Renal pelvis (tissue), 4 donors: Measurements from ENCODE around the gene LRP1. TPM values are rescaled to one million over a fixed set of nuclear protein-coding genes. Genes with fewer than 3 reads are reported as not detected.
A peak's percentile ranks its signal among the peaks of the same experiment; 100 is the strongest.

Experiments
- DNase-seq: peaks from one replicate; pipeline ENCODE4 v3.0.0-alpha.2; 2013
- polyA plus RNA-seq, 3 donors: library from polyadenylated mRNA; unstranded; fragments of 120-200 nt; gene quantifications; one replicate each; pipeline ENCODE4 v1.2.1, GENCODE V29; 2013; ENCODE audit not compliant: insufficient read length in 3 of 3

LRP1 gene
- polyA plus RNA-seq, 3 donors: 70.4 to 103 (median 83.3) TPM

DNA sequence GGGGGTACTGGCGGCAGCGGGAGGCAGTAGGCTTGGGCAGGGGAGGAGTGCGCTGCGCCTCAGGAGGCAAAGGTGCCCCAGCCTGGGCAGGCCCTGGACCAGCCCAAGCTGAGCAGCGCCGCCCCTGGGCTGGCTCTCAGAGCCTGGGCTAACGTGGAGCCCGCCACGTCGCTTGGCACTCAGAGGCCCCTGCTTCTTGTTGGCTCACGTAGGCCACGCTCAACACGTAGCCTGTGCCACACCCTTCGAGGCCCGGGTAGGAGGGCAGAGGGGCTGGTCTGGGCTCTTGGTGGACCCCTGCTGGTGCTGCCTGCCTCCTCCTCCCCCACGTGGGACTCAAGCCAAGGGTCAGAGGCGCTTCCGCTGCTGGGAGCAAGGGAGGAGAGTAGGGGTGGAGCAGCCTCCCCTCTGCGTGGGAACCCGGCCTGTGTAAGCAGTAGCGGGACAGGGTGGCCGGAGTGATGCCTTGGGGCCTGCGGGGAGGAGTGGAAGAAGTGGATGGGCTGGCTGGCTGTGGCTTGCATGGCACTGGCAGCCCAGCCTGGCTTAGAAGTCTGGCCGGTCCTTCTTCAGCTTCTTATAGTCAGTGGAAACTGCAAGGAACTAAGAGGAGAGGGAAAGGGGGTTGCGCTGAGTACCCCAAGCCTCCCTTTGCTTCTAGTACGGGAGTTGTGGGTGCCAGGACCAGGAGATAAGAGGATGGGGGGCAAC, 106.9 kb downstream of the LRP1 start:
- no peak for DNase-seq

DNA sequence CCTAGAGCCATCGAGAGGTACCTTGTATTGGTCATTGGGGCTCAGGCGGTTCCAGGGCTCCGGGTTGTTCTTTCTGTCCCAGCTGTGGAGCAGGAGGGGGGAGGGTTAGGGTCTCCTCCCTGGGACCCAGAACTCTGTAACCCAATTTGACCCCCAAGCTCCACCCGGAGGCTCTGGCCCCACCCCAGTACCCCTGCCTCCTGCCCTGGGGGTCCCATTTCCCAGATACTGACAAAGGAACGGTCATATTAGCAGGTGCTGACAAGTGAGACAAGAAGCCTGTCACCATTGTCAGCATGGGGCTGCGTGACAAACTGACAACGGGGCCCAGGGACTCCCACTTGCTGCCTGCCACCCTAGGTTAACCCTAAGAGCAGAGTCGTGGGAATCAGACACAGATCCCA, 107.4 kb downstream of the LRP1 start:
- DNase-seq: no peak

DNA sequence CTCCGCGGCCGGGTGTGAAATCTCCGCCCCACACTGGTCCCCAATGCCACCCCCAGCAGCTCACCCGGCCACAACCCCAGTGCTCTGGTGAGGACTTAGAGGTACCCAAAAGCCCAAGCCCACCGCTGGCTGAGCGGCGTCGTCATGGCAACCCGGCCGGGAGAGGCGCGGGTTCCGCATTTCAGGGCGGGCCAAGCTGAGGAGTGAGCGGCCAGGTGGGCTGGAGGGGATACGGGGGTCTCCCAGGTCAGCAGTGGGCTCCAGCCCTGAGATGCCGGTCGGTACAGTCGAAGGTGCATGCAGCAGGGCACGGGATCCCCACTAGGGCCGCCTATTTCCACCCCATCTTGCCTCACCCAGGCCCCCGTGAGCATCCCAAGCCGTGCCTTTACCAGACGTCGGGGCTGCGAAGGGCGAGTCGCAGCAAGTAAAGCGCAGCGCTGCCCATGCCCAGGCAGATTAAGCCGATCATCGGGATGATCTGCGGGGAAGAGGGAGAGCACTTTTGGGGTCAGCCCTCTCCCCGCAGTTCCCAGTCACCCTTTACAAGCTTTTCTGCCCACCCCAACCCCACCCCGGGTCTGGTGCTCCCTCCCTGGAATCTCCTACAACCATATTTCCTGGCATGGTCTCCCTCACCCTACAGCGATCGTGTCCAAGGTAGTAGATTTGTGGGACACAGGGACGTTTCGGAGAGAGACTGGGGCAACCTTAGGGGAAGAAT, 108.1 kb downstream of the LRP1 start:
- no peak for DNase-seq

DNA sequence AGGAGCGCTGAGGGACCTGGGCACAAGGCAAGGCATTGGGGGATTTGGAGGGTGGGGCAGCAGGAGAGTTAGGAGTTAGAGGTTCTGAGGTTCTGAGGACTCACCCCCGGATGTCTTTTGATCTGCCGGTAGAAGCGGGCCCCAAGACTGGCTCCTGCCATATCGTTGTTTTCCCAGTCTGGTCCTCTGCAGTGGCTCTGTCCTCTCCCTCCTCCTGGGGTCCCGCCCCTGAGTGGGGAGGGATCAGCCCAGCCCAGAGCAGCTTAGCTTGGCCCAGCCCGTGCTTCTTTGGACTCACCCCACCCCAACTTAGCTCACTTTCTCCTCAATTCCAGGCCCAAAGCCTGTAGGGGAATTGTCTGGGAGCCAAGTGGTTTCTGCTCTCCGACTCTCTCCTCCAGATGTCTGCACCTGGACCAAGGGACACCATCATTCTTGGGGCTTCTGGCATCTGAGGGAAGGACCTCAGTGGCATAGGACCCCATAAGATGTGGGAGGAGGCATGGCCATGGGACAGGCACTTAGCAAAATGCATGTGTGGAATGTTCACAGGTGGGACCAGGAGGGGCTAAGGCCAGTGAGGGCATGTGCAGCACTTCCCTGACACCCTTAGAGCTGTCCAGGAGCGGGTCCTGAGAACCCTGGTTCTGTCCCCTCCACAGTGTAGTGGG, 108.8 kb downstream of the LRP1 start:
- DNase-seq: no peak

DNA sequence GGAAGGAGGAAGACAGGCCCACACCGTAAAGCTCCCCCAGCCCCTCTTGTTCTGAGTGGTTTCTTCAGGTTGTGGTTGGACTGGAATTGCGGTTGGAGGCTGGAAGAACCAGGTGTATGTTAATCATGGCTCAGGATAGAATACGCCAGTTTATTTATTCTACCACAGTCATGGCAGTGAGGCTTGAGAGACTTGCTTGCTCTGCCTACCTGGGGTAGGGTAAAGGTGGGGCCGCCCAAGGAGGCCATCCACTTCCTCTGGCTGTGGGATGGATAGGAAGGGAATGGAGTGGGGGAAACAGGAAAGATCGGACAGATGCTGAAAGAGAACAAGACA, 109.3 kb downstream of the LRP1 start:
- DNase-seq: no peak

DNA sequence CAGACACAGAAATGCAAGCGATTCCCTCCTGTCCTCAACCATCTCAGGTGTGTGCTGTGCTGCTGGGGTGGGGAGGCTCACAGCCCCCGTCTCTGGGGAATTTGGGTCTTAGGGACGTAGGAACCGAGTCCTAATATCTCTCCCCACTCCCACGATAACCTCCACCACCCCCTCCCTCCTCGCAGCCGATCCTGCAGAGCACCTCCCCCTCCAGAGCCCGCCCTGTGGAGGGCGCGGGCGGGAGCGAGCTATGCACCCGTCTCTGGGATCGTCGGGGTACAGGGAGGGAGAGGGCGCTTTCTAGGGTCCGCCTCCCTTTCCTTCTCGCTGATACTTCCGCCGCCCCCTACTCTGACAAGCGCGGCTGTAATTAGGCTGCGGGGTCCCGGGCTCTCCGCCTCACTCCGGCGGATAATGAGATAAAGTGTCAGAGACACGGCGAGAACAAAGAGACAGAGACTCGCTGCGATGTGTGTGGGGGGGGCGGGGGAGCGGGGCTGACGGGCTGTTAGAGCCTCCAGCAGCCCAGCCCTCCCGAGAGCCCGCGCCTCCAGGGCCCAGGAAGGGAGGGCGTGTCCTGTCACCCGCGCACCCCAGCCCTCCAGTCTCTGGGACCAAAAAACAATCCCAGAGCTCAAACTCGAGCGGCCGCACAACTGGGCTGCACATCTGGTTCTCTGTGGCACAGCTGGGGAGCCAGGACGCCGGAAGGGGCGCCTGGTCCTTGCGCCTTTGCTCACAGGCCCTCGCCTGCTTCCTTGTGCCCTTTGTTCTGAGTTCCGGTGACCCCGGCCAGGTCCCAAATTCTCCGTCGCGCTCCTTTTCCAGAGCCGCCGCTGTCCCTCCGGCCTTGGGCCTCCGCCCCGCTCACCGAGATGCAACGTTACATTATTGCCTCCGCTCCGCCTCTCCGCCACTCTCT, 109.9 kb downstream of the LRP1 start:
- DNase-seq: no peak

DNA sequence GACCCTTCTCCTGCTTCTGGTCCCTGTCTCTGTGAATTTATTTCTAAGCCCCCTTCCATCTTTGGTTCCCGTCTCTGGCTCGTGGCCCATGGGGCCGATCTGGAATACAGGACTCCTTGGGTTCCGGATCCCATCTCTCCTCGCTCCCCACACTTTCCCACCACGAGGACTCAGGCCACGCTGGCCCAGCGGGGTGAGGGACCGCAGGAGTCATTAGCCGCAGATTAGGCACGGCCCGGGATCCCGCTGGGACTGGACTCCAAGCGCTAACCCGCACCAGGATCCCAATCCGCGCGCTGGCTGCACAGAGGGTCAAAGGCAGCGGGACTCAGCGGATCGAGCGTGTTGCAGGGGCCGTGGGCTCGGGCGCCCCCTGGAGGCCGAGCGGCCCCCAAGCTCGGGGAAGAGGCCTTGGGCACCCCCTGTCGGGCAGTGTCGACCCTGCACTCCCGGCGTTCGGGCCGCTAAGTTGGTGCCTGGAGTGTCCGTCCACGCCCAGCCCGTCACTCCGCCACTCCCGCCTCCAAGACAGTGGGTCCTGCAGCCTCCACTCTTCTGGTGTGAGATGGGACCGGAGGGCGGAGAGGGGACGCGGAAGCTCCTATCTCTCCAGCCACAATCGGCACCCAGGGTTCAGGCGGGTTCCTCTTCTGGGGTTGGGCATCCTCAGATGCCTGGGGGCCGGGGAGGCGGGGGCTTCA, 110.7 kb downstream of the LRP1 start:
- peak; percentile 84 for DNase-seq

DNA sequence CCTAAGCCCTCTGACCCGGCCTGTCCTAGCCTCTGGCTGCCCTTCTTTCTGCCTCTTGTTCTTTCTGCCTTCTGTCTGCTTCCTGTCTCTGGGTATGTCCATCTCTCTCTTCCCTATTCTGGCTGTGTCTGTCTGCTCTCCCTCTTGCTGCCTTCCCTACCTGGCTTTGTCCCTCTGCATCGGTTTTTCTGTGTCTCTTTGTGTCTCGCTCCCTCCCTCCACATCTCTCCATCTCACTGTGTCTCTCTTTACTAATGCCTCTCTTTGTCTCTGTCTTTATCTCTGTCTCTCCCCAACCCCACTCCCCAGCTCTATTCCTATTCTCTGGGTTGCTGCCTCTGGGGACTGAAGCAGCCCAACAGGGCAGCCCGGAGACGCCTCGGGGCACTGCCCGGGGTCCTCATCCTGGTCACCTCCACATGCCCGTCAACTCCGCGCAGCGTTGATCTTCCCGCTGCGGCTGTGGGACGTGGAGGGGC, 111.3 kb downstream of the LRP1 start:
- DNase-seq: no peak

DNA sequence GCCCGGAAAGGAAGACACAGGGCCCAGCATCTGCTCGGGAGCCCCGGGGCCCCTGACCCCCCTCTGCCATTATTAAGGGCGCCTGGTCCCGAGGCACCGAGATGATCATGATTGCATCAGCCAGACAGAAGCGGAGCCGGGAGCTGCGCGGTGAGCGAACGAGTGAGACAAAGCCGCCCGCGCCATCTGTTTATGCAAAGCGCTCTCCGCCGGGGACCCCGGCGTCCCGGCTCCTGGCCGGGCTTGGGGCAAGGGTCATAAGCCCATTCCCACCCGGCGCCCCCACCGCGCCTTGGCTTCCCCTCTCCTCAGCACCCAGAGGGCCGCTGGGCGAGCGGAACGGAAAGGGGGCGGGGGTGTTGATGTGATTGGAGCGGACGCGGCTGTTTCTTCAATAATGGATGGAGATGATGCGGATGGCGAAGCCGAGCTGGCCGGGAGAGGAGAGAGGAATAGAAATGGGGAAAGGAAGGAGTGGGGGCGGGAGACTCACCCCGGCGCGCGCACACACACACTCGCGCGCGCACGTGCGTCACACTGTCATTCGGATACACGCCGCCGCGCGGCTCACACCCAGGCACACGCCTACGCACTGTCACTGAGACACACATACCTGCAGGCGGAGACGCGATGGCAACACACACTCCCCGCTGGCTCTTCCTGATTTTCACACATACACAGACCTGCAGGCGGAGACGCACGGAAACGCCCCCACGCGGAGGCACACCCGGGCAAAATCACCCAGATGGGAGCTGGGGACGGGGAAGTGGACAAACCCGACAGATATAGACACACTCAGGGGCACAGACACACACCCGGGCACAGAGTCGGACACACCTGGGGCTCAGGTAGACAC, 112.0 kb downstream of the LRP1 start:
- no peak for DNase-seq

DNA sequence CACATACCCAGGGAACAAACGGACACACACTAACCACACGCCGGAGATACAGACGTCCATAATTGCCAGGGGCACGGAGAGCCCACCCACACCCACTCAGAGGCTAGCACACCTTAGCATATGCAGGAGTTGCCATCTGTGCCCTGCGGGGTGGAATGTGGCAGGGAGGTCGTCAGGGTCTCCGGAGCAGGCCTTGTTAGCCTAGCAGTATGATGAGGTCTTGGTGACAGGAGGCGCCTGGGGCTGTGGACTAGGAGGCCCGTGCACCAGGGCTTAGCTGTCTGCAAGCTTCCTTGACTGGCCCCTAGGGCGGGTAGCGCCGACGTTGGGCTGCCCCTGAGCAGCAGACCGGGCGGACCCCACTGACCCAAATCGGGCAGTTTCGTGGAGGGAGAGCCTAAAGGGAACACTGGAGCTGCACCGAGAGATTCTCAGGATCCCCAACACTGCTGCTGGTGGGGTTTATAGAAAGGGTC, 112.7 kb downstream of the LRP1 start:
- DNase-seq: no peak

DNA sequence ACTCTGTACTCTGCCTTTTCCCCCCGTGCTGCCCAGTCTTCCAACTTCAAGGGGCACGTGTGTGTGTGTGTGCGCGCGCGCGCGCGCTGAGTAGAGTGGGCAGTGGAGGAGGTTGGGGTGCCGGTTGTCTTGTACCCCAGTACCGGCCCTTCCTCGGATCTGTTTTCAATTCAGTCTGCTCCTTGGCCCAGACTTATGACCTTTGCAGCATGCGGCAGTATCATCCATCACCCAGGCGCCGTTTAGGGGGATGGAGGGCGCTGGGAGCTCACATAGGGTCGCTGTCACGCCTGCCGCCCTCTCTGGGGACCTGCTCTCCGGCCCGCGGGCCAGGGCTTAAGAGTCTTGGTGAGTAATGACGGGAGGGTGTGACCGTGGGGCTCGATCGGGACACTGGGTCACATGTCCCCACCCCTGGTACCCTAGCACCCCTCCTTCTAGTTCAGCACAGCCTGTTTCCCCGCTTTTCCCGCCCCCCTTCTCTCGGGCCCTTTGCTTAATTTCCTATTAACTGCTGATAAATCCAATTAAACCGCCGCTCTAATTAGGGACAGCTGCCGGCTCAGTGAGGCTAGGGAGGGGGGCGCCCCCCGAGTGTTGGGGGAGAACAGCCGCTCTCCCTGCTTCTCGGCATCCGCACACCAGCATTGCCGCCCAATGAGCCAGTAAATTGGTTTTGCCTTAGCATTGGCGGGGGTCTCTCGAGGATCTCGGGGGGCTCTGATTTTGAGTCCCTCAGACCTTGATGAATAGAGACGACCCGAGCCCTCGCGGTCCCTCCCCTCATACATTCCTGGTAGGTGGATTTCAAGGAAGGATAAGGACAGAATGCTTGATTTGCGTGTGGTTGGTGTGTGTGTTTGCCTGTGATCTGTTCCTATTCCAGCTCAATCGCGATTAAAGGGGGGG, 113.4 kb downstream of the LRP1 start:
- DNase-seq: no peak

DNA sequence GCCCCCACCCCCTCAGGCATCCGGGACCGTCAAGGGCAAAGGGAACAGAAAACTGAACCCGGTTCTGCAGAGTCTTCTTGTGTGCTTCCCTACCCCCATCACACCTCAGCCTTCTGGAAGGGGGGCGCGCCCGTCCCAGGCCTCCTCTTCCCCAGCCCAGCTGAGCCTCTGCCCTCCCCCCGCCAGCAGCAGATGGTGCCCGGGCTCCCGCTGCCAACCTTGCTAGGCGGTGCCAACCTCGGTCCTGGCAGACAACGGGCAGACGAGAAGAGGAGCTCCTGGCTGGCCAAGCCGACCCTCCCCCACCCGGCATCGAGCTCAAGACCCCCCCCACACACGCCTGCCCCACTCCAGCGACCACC, 114.0 kb downstream of the LRP1 start:
- DNase-seq: no peak

DNA sequence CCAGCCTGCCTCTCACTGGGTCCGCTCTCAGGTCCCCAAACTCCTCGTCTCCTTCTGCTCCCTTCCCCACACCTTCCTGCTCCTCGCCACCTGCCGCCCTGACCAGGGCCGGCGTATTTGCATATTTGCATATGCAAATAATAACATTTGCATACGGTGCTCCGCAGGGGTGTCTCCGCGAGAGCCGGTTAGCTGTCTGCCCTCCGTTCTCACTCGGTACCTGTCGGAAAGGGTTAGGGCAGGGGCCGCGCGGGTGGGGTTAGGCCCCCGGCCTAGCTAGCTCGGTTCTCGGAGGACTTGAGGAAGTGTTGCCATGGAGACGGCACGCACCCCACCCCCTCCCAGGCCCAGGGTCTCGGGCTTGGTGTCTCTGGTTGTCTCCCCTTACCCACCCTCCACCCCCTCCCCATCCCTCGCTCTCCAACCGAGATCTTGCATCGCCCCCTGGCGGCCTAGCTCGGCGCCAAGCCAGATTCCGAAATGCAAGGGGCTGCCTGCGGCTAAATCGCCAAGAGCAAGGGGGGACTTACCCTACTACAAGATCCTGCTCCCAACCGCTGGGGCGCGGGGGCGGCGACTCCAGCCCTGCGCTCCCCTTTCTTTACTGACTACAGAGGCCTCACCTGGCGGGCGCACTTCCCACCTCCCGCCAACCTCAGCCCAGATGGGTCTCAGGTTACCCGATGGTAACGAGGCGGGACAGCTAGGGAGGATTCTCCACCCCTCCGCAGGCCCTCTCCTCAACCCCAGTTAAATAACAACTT, 114.6 kb downstream of the LRP1 start:
- DNase-seq: peak; percentile 87

DNA sequence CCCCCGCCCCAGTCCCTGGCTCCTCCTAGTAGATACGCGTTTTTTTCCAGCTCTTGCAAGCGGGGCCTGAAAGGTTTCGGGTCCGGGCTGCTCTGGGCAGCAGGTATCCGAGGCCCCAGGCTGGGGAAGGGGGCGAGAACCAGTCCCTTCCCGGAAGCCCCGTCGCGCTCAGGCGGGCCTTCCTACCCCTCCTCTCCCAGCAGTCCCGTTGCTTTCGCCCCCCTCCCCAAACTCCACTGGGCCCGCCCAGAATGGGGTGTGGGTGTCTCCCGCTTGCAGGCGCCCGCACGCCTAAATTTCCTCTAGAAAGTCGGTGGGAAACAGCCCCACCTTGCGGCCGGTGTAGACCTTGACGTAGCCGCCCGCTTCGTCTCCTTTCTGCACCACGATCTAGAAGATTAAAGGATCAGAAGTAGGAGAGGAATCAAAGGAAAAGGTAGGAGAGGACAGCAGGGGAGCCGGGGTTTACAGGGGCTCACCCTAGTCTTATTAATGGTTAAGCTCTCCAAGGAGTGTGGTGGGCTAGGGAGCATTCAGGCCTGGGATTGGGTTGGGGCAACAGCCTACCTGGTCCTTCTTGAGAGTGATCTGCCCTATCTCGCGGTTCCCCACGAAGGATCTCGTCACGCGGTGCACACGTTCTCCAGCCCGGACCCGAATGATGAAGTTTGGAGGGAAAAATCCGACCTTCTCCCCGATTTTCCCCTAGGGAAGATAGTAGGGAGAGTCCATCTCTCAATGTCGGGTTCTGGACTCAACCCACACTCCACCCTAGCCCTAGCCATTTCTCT, 115.4 kb downstream of the LRP1 start:
- DNase-seq: peak; percentile 84

DNA sequence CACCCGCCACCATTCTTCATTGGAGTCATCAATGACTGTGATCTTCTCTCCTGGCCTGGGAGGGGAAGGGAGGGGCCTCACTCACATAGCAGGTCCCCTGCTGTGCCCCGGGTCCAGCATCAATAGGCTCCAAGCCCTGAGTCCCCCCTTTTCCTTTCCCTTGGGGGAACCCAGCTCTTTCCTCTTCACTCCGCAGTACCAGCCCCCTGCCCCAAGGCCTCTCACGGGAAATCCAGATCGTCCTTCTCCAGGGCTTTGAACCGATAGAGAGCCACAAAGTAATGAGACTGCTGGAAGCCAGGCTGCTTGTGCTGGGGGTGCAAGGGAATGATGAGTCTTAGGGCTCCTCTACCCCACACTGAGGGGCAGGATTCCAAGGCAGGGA, 116.0 kb downstream of the LRP1 start:
- no peak for DNase-seq

DNA sequence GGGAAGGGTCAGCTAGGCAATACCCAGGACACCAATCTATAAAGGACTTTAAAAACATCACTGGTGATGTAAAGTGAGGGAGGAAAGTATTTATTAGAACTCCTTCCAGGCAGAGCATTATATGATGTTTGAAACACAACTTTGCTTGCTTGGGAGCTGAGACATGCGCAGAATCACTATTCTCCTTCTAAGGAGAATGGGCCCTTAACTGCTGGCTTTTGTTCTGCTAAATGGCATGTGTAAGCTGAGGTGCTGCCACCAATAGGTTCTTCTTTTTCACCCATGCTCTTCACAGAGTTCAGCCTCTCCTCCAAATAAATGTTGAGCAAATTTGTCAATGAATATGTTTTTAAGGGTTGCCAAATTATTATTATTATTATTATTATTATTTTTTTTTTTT, 118.8 kb downstream of the LRP1 start:
- DNase-seq: no peak

DNA sequence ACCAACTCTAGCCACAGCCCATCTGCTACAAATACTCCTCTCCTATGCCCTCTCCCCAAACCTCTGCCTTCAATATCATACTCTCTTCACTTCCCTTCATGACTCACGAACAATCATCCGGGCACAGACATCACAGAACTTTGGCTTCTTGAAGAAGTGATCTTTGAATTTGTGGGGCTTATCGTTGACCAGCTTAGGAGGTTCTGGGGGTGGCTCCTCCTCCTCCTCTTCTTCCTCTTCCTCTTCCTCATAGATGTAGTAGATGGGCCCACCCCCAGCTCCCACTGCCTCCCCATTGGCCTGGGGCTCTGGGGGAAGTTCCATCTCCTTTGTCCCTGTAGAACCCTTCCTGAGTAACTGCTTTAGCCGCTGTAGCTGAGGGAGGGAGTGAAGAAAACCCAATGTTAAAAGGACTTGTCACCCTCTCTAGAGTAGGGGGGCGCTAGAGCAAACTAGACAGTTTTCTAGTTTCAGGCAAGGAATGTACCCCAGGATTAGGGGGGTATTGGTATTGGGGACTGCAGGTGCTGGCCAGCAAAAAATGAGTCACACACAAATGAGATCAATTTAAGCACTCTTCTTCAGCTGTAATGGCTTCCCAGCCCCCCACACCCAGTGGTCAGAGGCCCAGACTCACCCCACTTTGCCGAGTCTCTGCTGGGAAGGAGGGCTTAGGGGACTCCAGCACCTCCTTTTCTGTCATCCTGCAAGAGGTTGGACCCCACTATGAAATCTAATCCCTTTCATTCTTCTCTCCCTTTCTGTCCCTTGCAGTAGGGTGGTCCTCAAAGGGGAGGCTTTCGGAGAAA, 120.9 kb downstream of the LRP1 start:
- no peak for DNase-seq
